Pulmonary artery endothelial cell (primary cell): ENCODE results near the gene NDOR1. TPM values are rescaled to one million over a fixed set of nuclear protein-coding genes. Genes with fewer than 3 reads are reported as not detected.
"Not testable (repeated sequence)": the region's sequence is repeated elsewhere in the genome, so short reads cannot be mapped to it uniquely, and the experiment has no call there.

ENCODE experiments used
- DNase-seq: peaks from one replicate; pipeline ENCODE4 v3.0.0-alpha.2; 2011; ENCODE audit warnings: low read depth, low spot score
- total RNA-seq: library from RNA; depleted of rRNA; stranded (reverse); fragments of >200 nt; gene quantifications from 2 replicates; pipeline ENCODE4 v1.2.3, GENCODE V29; 2014

Gene NDOR1
- total RNA-seq, 1 donor from 2014 or later = 3.5 TPM

- no peak for DNase-seq
These were observed 50.9 kb downstream of the NDOR1 start for GRCh38 chr9:137256362-137256761.

- DNase-seq = no peak
These were observed 51.4 kb downstream of the NDOR1 start for GRCh38 chr9:137256856-137257255.

GRCh38 chr9:137262173-137262908 lies 56.8 kb downstream of the NDOR1 start:
- DNase-seq = not testable (repeated sequence)

- no peak for DNase-seq
These were observed 57.4 kb downstream of the NDOR1 start for GRCh38 chr9:137262909-137263285.

- DNase-seq = no peak
These were observed 58.0 kb downstream of the NDOR1 start for GRCh38 chr9:137263506-137263905.

GRCh38 chr9:137264067-137264466 lies 58.6 kb downstream of the NDOR1 start:
- no peak for DNase-seq

- no peak for DNase-seq
These were observed 60.1 kb downstream of the NDOR1 start for GRCh38 chr9:137265496-137266161.

GRCh38 chr9:137266162-137266527 lies 60.6 kb downstream of the NDOR1 start:
- DNase-seq = no peak

Other genes with a start within 250 kb of the NDOR1 start
- gene PTGDS, start 228.2 kb upstream of the NDOR1 start, total RNA-seq = not detected in 2 replicates
- gene LCNL1, start 222.7 kb upstream of the NDOR1 start, total RNA-seq = not detected in 2 replicates
- 17.8 and 18.0 TPM in 2 replicates for gene PAXX, start 213.3 kb upstream of the NDOR1 start, total RNA-seq
- 0.33 and 0.46 TPM in 2 replicates for gene CLIC3, start 209.1 kb upstream of the NDOR1 start, total RNA-seq
- gene ABCA2, start 177.5 kb upstream of the NDOR1 start, total RNA-seq = 7.9 and 15.7 TPM in 2 replicates
- gene FUT7, start 173.6 kb upstream of the NDOR1 start, total RNA-seq = not detected in 2 replicates
- gene NPDC1, start 159.5 kb upstream of the NDOR1 start, total RNA-seq = 31.2 and 33.0 TPM in 2 replicates
- gene ENTPD2, start 151.6 kb upstream of the NDOR1 start, total RNA-seq = not detected in 2 replicates
- gene SAPCD2, start 135.1 kb upstream of the NDOR1 start, total RNA-seq = 17.6 and 31.1 TPM in 2 replicates
- gene UAP1L1, start 128.2 kb upstream of the NDOR1 start, total RNA-seq = 15.4 and 17.0 TPM in 2 replicates
- 58.1 and 76.7 TPM in 2 replicates for gene MAN1B1, start 118.7 kb upstream of the NDOR1 start, total RNA-seq
- gene DPP7, start 91.0 kb upstream of the NDOR1 start, total RNA-seq = 73.7 and 133 TPM in 2 replicates
- gene GRIN1, start 66.5 kb upstream of the NDOR1 start, total RNA-seq = 0.04 and 0.26 TPM in 2 replicates
- not detected in 2 replicates for gene LRRC26, start 35.6 kb upstream of the NDOR1 start, total RNA-seq
- gene TMEM210, start 33.6 kb upstream of the NDOR1 start, total RNA-seq = not detected in 2 replicates
- gene ANAPC2, start 17.1 kb upstream of the NDOR1 start, total RNA-seq = 24.4 and 30.5 TPM in 2 replicates
- gene SSNA1, start 17.0 kb upstream of the NDOR1 start, total RNA-seq = 107 and 115 TPM in 2 replicates
- 5.1 and 6.4 TPM in 2 replicates for gene TPRN, start 5.0 kb upstream of the NDOR1 start, total RNA-seq
- gene TMEM203, start 52 bp upstream of the NDOR1 start, total RNA-seq = 26.1 and 34.2 TPM in 2 replicates
- gene RNF208, start 16.5 kb downstream of the NDOR1 start, total RNA-seq = 0.07 and 0.33 TPM in 2 replicates
- gene CYSRT1, start 19.5 kb downstream of the NDOR1 start, total RNA-seq = 0.11 and 0.46 TPM in 2 replicates
- 0.07 TPM in 2 replicates for gene RNF224, start 21.8 kb downstream of the NDOR1 start, total RNA-seq
- not detected in 2 replicates for gene SLC34A3, start 25.2 kb downstream of the NDOR1 start, total RNA-seq
- gene TUBB4B, start 35.6 kb downstream of the NDOR1 start, total RNA-seq = 279 and 476 TPM in 2 replicates
- not detected in 2 replicates for gene STPG3, start 45.6 kb downstream of the NDOR1 start, total RNA-seq
- gene NELFB, start 49.6 kb downstream of the NDOR1 start, total RNA-seq = 78.1 and 78.6 TPM in 2 replicates
- 28.9 and 35.3 TPM in 2 replicates for gene TOR4A, start 72.0 kb downstream of the NDOR1 start, total RNA-seq
- 14.0 and 16.0 TPM in 2 replicates for gene NRARP, start 96.6 kb downstream of the NDOR1 start, total RNA-seq
- 14.2 and 24.3 TPM in 2 replicates for gene EXD3, start 217.5 kb downstream of the NDOR1 start, total RNA-seq
- 0.11 and 0.66 TPM in 2 replicates for gene NOXA1, start 217.7 kb downstream of the NDOR1 start, total RNA-seq
- 0.04 and 0.07 TPM in 2 replicates for gene ENTPD8, start 235.7 kb downstream of the NDOR1 start, total RNA-seq